NCI-H2227 (cell line): ENCODE results near the gene EVL.
"Not testable (repeated sequence)": the region's sequence is repeated elsewhere in the genome, so short reads cannot be mapped to it uniquely, and the experiment has no call there.

ENCODE experiments used
- DNase-seq: peaks from one replicate; lab custom pipeline; 2025; ENCODE audit not compliant: unreplicated experiment; lab: John Stamatoyannopoulos, UW

The EVL gene

GRCh38 chr14:100144996-100145646 lies 79.9 kb downstream of the EVL start:
- no peak for DNase-seq

- DNase-seq = no peak
Observed at GRCh38 chr14:100145682-100146464, 80.7 kb downstream of the EVL start.

- no peak for DNase-seq
Observed at GRCh38 chr14:100146531-100147091, 81.4 kb downstream of the EVL start.

GRCh38 chr14:100147181-100147631 lies 82.0 kb downstream of the EVL start:
- DNase-seq = no peak

GRCh38 chr14:100147691-100148464 lies 82.7 kb downstream of the EVL start:
- no peak for DNase-seq

GRCh38 chr14:100148837-100149731 lies 83.9 kb downstream of the EVL start:
- DNase-seq = no peak

- DNase-seq = no peak
Observed at GRCh38 chr14:100149851-100150611, 84.8 kb downstream of the EVL start.

GRCh38 chr14:100150932-100151587 lies 85.8 kb downstream of the EVL start:
- no peak for DNase-seq

- no peak for DNase-seq
Observed at GRCh38 chr14:100152091-100152490, 86.9 kb downstream of the EVL start.

GRCh38 chr14:100153560-100153959 lies 88.3 kb downstream of the EVL start:
- no peak for DNase-seq

GRCh38 chr14:100155049-100155621 lies 89.9 kb downstream of the EVL start:
- peak; percentile 11 for DNase-seq

- DNase-seq = no peak
Observed at GRCh38 chr14:100155756-100156616, 90.8 kb downstream of the EVL start.

- no peak for DNase-seq
Observed at GRCh38 chr14:100156776-100157175, 91.6 kb downstream of the EVL start.

- DNase-seq = not testable (repeated sequence)
Observed at GRCh38 chr14:100157548-100158232, 92.5 kb downstream of the EVL start.

GRCh38 chr14:100158566-100159093 lies 93.4 kb downstream of the EVL start:
- no peak for DNase-seq

GRCh38 chr14:100159094-100159864 lies 94.1 kb downstream of the EVL start, which contains the start of gene DEGS2:
Gene DEGS2 (minus strand): TSS chr14:100159645. CDS start chr14:100159587, 58 bp downstream.
- peak; percentile 64 for DNase-seq
